Lower lobe of right lung (tissue), 2 donors: ENCODE data around the gene SP140L. TPM values are rescaled to one million over a fixed set of nuclear protein-coding genes. Genes with fewer than 3 reads are reported as not detected.

Source experiments
- ATAC-seq, 2 donors: fragments of 200-7000 bp; cut with Tn5 transposase; one replicate each; pipeline ENCODE4 v1.9.1; 2020 to 2022; ENCODE audit warnings: mild to moderate bottlenecking in 2 of 2, moderate library complexity in 2 of 2
- DNase-seq: peaks from one replicate; pipeline ENCODE4 v3.0.0-alpha.2; 2020
- H3K27ac ChIP-seq: fragments of 200-600 bp; one replicate; pipeline ENCODE4 v1.8.0; 2022
- H3K27me3 ChIP-seq: fragments of 200-600 bp; one replicate; pipeline ENCODE4 v1.8.0; 2022; ENCODE audit warnings: low read depth
- H3K36me3 ChIP-seq: fragments of 200-600 bp; one replicate; pipeline ENCODE4 v1.8.0; 2022; ENCODE audit warnings: mild to moderate bottlenecking
- H3K4me1 ChIP-seq: fragments of 200-600 bp; one replicate; pipeline ENCODE4 v1.8.0; 2022
- H3K4me3 ChIP-seq: fragments of 200-600 bp; one replicate; pipeline ENCODE4 v1.8.0; 2022; ENCODE audit warnings: mild to moderate bottlenecking
- H3K9me3 ChIP-seq: fragments of 200-600 bp; one replicate; pipeline ENCODE4 v1.8.0; 2022
- CTCF ChIP-seq: fragments of 200-600 bp; IDR thresholded peaks from one replicate; pipeline ENCODE4 v1.8.0; 2022; ENCODE audit warnings: antibody characterized with exemption, mild to moderate bottlenecking
- intact Hi-C: fragments of 100-400 bp; cut with DNase I; formaldehyde crosslinking; loops from one replicate; pipeline ENCODE4 v1.11.0; 2022
- total RNA-seq: library from RNA; stranded (reverse); fragmentation: NEBNext Ultra II Directional; extraction: Animal tissue kit (Norgen Biotek cat#: 25700); gene quantifications from one replicate; pipeline ENCODE4 v1.2.1, GENCODE V29; 2021
- donor health status: DM: no; HTN: yes; CAD: no; lungs with severe emphysema.

The SP140L gene
- total RNA-seq, 1 donor from 2014 or later, result 34.0 TPM

- intact Hi-C loops, result no loop called here
- H3K27ac ChIP-seq, result no peak overlapping the region
- TF ChIP-seq CTCF, result no peak
- DNase-seq (no peak), ATAC-seq (no peak)
- no peaks in the 10 kb centered on the region for H3K36me3 ChIP-seq
- no peaks in the 10 kb centered on the region for H3K27me3 ChIP-seq
- no peak overlapping the region for H3K4me3 ChIP-seq
- peaks cover 3% of the 10 kb centered on the region for H3K4me1 ChIP-seq
- H3K9me3 ChIP-seq, result no peaks in the 10 kb centered on the region
Measured at GRCh38 chr2:230312638-230313037, 14.4 kb upstream of the SP140L start.

GRCh38 chr2:230317366-230317765 is 9.6 kb upstream of the SP140L start:
- peaks cover 22% of the 10 kb centered on the region for H3K4me1 ChIP-seq
- no peak for TF ChIP-seq CTCF
- H3K36me3 ChIP-seq, result no peaks in the 10 kb centered on the region
- no peak overlapping the region for H3K4me3 ChIP-seq
- no peaks in the 10 kb centered on the region for H3K9me3 ChIP-seq
- DNase-seq (no peak), ATAC-seq (no peak)
- intact Hi-C loops, result no loop called here
- no peak overlapping the region for H3K27ac ChIP-seq
- no peaks in the 10 kb centered on the region for H3K27me3 ChIP-seq

- Histone ChIP-seq H3K9me3 (no peaks in the 10 kb centered on the region), H3K27me3 (no peaks in the 10 kb centered on the region), H3K36me3 (no peaks in the 10 kb centered on the region), H3K4me3 (no peak overlapping the region), H3K4me1 (peaks cover 22% of the 10 kb centered on the region), H3K27ac (peak overlapping the region; percentile 46)
- TF ChIP-seq CTCF, result no peak
- DNase-seq (no peak), ATAC-seq (no peak)
- intact Hi-C loops, result no loop called here
Measured at GRCh38 chr2:230318190-230319121, 8.5 kb upstream of the SP140L start.

- H3K36me3 ChIP-seq, result no peaks in the 10 kb centered on the region
- ATAC-seq (peak; percentile 79 to 81), DNase-seq (no peak)
- no peaks in the 10 kb centered on the region for H3K9me3 ChIP-seq
- H3K4me3 ChIP-seq, result no peak overlapping the region
- no peak for TF ChIP-seq CTCF
- peaks cover 22% of the 10 kb centered on the region for H3K4me1 ChIP-seq
- H3K27me3 ChIP-seq, result no peaks in the 10 kb centered on the region
- no peak overlapping the region for H3K27ac ChIP-seq
- intact Hi-C loops, result no loop called here
Measured at GRCh38 chr2:230319211-230319862, 7.7 kb upstream of the SP140L start.

GRCh38 chr2:230321031-230321430 is 6.0 kb upstream of the SP140L start:
- no peak for TF ChIP-seq CTCF
- H3K4me3 ChIP-seq, result no peak overlapping the region
- ATAC-seq, result no peak

More at GRCh38 chr2:230321031-230321430, 6.0 kb upstream of the SP140L start:
- no peaks in the 10 kb centered on the region for H3K9me3 ChIP-seq
- H3K27me3 ChIP-seq, result no peaks in the 10 kb centered on the region
- H3K36me3 ChIP-seq, result no peaks in the 10 kb centered on the region
- no peak for DNase-seq
- H3K4me1 ChIP-seq, result peaks cover 22% of the 10 kb centered on the region
- H3K27ac ChIP-seq, result no peak overlapping the region
- intact Hi-C loops, result no loop called here
